HG03558 (cell line): Measurements from ENCODE around the gene ING3.

ENCODE experiments used
- ATAC-seq: cut with Tn5 transposase; IDR thresholded peaks from one replicate; pipeline ENCODE4 v1.9.1; 2021; ENCODE audit warnings: moderate number of reproducible peaks; ENCODE audit not compliant: unreplicated experiment; ENCODE audit errors: extremely low read depth

ING3 gene

GRCh38 chr7:120950539-120951308, at the start of gene ING3:
TSS of gene ING3 (plus strand) at chr7:120950777. CDS start at chr7:120950897, 120 bp downstream.
- ATAC-seq, result peak; percentile 95

GRCh38 chr7:120915314-120916105, 35.1 kb upstream of the ING3 start:
- no peak for ATAC-seq

GRCh38 chr7:120916121-120916520, 34.5 kb upstream of the ING3 start:
- ATAC-seq, result no peak

- ATAC-seq, result no peak
These were observed 34.0 kb upstream of the ING3 start for GRCh38 chr7:120916538-120916937.

GRCh38 chr7:120919466-120919865, 31.1 kb upstream of the ING3 start:
- ATAC-seq, result no peak

GRCh38 chr7:120920034-120920433, 30.5 kb upstream of the ING3 start:
- ATAC-seq, result no peak

- ATAC-seq, result no peak
These were observed 29.8 kb upstream of the ING3 start for GRCh38 chr7:120920591-120921274.

- ATAC-seq, result no peak
These were observed 25.7 kb upstream of the ING3 start for GRCh38 chr7:120924837-120925236.

- ATAC-seq, result no peak
These were observed 25.2 kb upstream of the ING3 start for GRCh38 chr7:120925392-120925791.

GRCh38 chr7:120926943-120927346, 23.6 kb upstream of the ING3 start:
- no peak for ATAC-seq

GRCh38 chr7:120927454-120928103, 23.0 kb upstream of the ING3 start:
- peak; percentile 63 for ATAC-seq

GRCh38 chr7:120931243-120931642, 19.3 kb upstream of the ING3 start:
- no peak for ATAC-seq

GRCh38 chr7:120933475-120933874, 17.1 kb upstream of the ING3 start:
- no peak for ATAC-seq

- no peak for ATAC-seq
These were observed 11.2 kb upstream of the ING3 start for GRCh38 chr7:120939345-120939744.

- ATAC-seq, result no peak
These were observed 9.5 kb upstream of the ING3 start for GRCh38 chr7:120941064-120941463.

GRCh38 chr7:120941856-120942255, 8.7 kb upstream of the ING3 start:
- no peak for ATAC-seq

- ATAC-seq, result no peak
These were observed 7.7 kb upstream of the ING3 start for GRCh38 chr7:120942861-120943260.

GRCh38 chr7:120944826-120945562, 5.6 kb upstream of the ING3 start:
- ATAC-seq, result no peak

- no peak for ATAC-seq
These were observed 2.6 kb upstream of the ING3 start for GRCh38 chr7:120947980-120948379.

GRCh38 chr7:120949393-120949911, 1.1 kb upstream of the ING3 start:
- no peak for ATAC-seq
